GM18499 (cell line): ENCODE data around the gene RAB5A.
"Not testable (repeated sequence)": the region's sequence is repeated elsewhere in the genome, so short reads cannot be mapped to it uniquely, and the experiment has no call there.

Source experiments
- ATAC-seq: cut with Tn5 transposase; IDR thresholded peaks from one replicate; pipeline ENCODE4 v1.9.1; 2021; ENCODE audit warnings: moderate number of reproducible peaks; ENCODE audit not compliant: insufficient read depth, unreplicated experiment

RAB5A gene

DNA sequence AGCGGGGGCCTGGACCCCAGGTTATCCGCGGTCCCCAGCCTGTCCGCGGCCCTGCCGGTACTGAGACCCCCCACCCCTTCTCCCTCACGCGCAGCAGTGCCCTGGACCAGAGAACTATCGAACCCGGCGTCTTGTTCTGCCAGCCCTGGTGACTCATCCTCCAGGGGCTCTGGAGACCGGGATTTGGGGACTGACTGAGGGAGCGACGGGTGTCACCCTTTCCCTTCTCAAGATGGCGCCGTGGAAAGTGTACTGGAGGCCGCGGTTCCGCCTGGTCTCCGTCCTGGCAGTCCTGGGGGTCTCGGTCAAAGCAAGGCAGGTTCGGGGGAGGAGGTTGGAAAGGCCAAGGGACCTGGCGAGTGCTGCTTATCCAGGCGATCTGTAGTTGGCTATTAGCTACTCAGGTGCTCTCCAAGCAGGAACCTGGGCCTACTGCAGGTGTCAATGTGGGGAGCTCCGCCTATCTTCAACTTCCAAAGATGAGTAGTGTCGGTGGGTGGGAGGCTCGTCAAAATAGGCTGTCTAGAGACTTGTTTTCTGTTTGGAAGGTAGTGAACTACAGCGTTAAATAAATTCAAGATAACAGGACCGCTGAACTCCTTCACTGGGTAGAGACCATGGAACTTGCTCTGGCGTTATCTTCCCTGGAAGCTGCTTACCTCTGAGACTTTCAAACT is 790 bp downstream of the RAB5A start:
- ATAC-seq: no peak

DNA sequence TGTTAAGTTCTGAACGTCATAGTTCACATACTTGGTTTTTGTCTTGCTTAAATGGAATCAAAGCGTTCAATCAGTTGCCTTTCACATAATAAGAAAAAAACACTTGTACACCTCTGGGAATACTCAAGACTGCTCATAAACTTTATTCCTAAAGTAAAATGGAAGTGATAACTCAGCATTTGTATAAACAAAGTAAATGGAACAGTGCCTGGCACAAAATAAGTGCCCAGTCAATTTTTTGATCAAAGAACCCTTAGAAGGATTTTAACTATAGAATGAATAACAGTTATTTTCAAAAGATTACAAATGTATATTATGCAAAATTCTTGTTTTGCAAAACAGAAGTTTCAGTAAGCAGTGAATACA is 1.3 kb downstream of the RAB5A start:
- no peak for ATAC-seq

DNA sequence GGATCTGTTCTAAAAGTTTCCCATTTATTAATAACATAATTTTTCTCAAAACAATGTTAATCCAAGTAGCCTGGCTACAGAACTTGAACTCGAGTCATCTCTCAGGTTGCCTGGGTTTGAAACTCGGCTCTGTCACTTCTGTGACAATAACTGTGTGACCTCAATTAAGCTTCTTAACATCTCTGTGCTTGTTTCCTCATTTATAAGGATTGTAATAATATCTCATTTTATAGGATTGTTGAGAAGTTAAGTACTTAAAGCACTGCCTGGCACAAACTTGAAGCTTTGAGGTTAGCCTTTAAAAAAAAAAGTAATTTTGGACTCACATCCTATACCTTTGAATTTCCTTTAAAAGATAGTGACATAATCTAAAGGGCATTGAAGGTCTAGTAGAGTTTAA is 3.4 kb downstream of the RAB5A start:
- ATAC-seq: no peak

- ATAC-seq: no peak
Observed at GRCh38 chr3:19954676-19955075, 7.8 kb downstream of the RAB5A start.

DNA sequence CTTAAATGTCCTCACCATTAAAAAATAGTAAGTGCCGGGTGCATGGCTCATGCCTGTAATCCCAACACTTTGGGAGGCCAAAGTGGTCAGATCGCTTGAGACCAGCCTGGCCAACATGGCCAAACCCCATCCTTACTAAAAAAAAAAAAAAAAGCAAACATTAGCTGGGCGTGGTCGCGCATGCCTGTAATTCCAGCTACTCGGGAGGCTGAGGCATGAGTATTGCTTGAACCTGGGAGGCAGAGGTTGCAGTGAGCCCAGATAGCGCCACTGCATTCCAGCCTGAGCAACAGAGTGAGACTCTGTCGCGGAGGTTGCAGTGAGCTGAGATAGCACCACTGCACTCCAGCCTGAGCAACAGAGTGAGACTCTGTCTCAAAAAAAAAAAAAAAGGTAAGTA is 10.5 kb downstream of the RAB5A start:
- not testable (repeated sequence) for ATAC-seq

- ATAC-seq: no peak
Observed at GRCh38 chr3:19959505-19959904, 12.6 kb downstream of the RAB5A start.

- no peak for ATAC-seq
Observed at GRCh38 chr3:19960696-19961095, 13.8 kb downstream of the RAB5A start.

DNA sequence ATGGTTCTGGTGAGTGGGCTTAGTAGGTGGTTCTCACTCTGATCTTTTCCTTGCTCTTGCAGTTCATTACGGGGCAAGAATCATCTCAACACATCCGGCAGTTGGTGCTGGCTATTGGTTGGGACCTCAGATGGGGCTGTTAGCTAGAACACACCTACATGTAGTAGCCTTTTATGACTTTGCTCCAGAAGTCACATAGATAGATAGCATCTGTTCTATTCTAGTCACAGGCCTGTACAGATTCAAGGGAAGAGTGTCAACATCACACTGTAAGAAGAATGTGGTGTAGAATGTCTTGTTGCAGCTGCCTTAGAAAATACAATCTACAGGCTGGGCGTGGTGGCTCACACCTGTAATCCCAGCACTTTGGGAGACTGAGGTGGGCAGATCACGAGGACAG is 15.1 kb downstream of the RAB5A start:
- ATAC-seq: no peak

- no peak for ATAC-seq
Observed at GRCh38 chr3:19967208-19967607, 20.3 kb downstream of the RAB5A start.

- no peak for ATAC-seq
Observed at GRCh38 chr3:19967812-19968211, 20.9 kb downstream of the RAB5A start.

DNA sequence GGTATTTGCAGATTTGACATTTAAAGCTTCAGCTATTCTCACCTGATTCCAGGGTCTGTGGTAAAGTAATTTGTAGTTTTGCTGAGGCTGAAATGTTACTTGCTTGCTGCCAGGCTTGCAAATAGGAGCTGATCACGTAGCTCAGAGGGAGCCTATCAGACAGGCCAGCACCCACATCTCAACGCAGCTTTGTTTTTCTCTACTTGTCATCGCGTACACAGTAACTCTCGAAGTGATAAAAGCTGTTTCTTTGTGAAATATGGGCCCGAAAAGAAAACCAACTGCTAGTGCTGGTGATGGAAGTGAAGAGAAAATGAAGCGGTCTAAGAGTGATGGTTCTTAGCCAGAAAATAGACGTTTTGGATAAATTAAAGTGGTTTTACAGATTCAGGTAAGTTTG is 23.4 kb downstream of the RAB5A start:
- no peak for ATAC-seq

GRCh38 chr3:19972054-19972453 is 25.2 kb downstream of the RAB5A start:
- no peak for ATAC-seq

GRCh38 chr3:19988904-19989303 is 42.0 kb downstream of the RAB5A start:
- not testable (repeated sequence) for ATAC-seq

DNA sequence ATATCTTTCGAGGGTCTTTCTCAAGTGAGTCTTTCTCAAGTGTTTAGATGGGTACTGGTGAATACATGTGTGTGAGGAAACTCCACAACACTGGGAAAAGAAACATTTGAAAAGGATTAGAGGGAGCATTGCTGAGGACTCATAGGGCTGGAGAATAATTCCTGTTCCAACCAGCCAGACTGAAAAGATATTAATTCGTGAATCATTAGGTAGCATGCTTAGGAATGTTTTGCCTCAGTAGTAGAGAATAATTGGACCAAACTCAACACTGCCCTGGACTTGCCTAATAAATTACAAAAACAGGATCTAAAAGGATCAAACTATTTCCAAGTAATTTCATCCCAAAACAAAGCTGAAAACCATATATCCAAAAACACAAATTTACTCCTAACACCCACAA is 47.9 kb downstream of the RAB5A start:
- no peak for ATAC-seq

GRCh38 chr3:19997502-19997901 is 50.6 kb downstream of the RAB5A start:
- no peak for ATAC-seq

DNA sequence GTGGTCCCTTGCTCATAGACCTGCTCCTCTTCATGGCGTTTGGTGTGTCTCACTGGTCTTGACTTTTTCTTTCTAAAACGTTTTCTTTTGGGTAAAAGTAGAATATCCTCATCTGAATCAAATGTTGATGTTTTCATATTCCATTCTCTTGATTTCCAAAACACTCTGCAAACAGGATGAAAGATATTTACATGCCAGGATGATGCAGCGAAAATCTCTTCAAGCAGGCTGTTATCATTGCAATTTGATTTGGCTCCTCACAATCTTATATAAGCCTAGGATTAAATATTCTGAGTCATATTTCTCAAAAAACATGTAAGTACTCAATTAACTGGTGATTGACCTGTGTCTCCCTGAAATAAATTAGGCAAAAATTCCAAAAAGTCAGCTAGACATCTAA is 55.0 kb downstream of the RAB5A start:
- ATAC-seq: no peak

DNA sequence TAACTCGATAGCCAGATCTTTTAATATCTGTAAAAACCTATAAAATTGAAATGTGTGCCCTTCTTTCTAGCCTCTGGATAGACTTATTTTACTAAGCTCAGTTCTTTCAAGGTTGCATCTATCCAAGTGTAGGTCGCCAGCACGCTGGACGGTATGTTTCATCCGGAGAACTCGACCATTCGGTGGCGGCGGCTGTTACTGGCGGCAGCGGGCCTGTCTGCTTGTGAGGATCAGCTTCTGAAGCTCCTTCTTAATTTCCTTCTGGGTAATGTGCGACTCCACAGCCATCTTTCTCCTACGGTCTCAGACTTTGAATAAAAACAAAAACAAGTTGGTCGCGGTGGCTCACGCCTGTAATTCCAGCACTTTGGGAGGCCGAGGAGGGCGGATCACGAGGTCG is 61.1 kb downstream of the RAB5A start:
- no peak for ATAC-seq

DNA sequence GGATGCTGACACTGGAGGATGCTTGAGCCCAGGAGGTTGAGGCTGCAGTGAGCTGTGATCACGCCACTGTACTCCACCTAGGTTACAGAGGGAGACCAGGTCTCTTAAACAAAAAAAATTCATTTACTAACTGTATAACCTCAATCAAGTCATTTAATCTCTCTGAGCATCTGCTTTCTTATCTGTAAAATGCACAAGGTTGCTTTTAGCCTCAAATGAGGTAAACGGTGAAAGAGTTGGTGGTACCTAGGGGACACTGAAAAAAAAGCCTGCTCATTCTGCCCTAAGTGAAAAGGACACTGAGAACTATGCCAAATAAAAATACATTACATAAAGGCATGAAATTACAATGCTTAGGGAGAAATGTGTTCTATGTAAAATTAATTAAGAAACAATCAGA is 61.7 kb downstream of the RAB5A start:
- no peak for ATAC-seq

GRCh38 chr3:20012164-20012563 is 65.3 kb downstream of the RAB5A start, which contains the start of gene PP2D1:
Gene PP2D1, minus strand, starts transcription at chr3:20012264. Its CDS starts 192 bp downstream, at chr3:20012072.
- ATAC-seq: no peak

DNA sequence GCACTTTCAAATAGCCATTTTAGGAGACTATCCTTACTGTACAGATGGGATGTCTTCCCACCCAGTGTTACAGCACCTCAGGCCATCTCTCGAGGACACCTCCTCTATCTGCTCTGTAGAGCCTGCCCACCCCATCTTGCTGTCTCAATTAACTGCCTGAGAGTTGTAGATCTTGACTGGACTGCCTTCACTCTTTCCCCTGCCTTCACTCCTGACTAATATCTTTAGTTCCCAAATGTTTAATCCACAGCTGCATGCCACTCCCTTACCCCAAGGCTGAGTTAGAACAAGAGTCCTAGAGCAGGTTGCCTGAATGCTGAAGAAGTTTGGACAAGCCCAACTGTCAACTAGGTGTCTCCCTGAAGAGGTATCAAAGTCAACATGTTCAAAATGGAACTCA is 66.5 kb downstream of the RAB5A start:
- no peak for ATAC-seq

- ATAC-seq: no peak
Observed at GRCh38 chr3:20015525-20015924, 68.6 kb downstream of the RAB5A start.

- ATAC-seq: not testable (repeated sequence)
Observed at GRCh38 chr3:20016076-20016475, 69.2 kb downstream of the RAB5A start.
